H9 (cell line): Measurements from ENCODE around the gene GPC6. TPM values are rescaled to one million over a fixed set of nuclear protein-coding genes. Genes with fewer than 3 reads are reported as not detected.

Source experiments
- DNase-seq: peaks from one replicate; pipeline ENCODE4 v3.0.0-alpha.2; 2017
- H2AFZ ChIP-seq: one replicate; pipeline ENCODE4 v1.6.1; 2013; ENCODE audit warnings: mild to moderate bottlenecking, low read length, control low read depth, moderate library complexity
- H2AK5ac ChIP-seq: 2 replicates; pipeline ENCODE4 v1.6.1; 2013; ENCODE audit warnings: low read length, control low read depth, mixed read lengths; ENCODE audit not compliant: insufficient read length
- H2BK120ac ChIP-seq: one replicate; pipeline ENCODE4 v1.6.1; 2013; ENCODE audit warnings: low read depth, mild to moderate bottlenecking, low read length, control low read depth, inconsistent platforms; ENCODE audit not compliant: poor library complexity, severe bottlenecking
- H2BK12ac ChIP-seq: 2 replicates; pipeline ENCODE4 v1.6.1; 2013; ENCODE audit warnings: low read length, control low read depth, mixed read lengths, low read depth; ENCODE audit not compliant: insufficient read length
- H2BK15ac ChIP-seq: 2 replicates; pipeline ENCODE4 v1.6.1; 2013; ENCODE audit warnings: low read depth, low read length, control low read depth
- H2BK20ac ChIP-seq: one replicate; pipeline ENCODE4 v1.6.1; 2013; ENCODE audit warnings: low read depth, mild to moderate bottlenecking, low read length, control low read depth, inconsistent platforms; ENCODE audit not compliant: poor library complexity, severe bottlenecking
- H2BK5ac ChIP-seq: 2 replicates; pipeline ENCODE4 v1.6.1; 2013; ENCODE audit warnings: low read length, control low read depth, mixed read lengths; ENCODE audit not compliant: insufficient read length
- H3K14ac ChIP-seq: 2 replicates; pipeline ENCODE4 v1.6.1; 2013; ENCODE audit warnings: low read length, control low read depth; ENCODE audit not compliant: insufficient read depth
- H3K18ac ChIP-seq: 2 replicates; pipeline ENCODE4 v1.6.1; 2013; ENCODE audit warnings: low read depth, mild to moderate bottlenecking, mixed read lengths, low read length, control low read depth; ENCODE audit not compliant: insufficient read length
- H3K23ac ChIP-seq: 2 replicates; pipeline ENCODE4 v1.6.1; 2013; ENCODE audit warnings: low read length, control low read depth, mixed read lengths, low read depth; ENCODE audit not compliant: insufficient read length
- H3K23me2 ChIP-seq: 2 replicates; pipeline ENCODE4 v1.6.1; 2013; ENCODE audit warnings: low read depth, mild to moderate bottlenecking, mixed read lengths, low read length, control low read depth; ENCODE audit not compliant: insufficient read length, poor library complexity, severe bottlenecking
- H3K27ac ChIP-seq: 2 replicates; pipeline ENCODE4 v1.5.1; 2013; ENCODE audit warnings: low read length, control low read depth, mixed read lengths, low read depth; ENCODE audit not compliant: insufficient read length
- H3K27me3 ChIP-seq: 2 replicates; pipeline ENCODE4 v1.6.1; 2013; ENCODE audit warnings: low read length, control low read depth, inconsistent platforms; ENCODE audit not compliant: insufficient read depth
- H3K4ac ChIP-seq: 2 replicates; pipeline ENCODE4 v1.6.1; 2013; ENCODE audit warnings: low read depth, mild to moderate bottlenecking, control low read depth, inconsistent platforms, low read length, moderate library complexity
- H3K4me1 ChIP-seq: 2 replicates; pipeline ENCODE4 v1.6.1; 2013; ENCODE audit warnings: low read length, control low read depth, inconsistent platforms; ENCODE audit not compliant: insufficient read depth
- H3K4me2 ChIP-seq: 2 replicates; pipeline ENCODE4 v1.6.1; 2013; ENCODE audit warnings: low read length, control low read depth, mixed read lengths; ENCODE audit not compliant: insufficient read length, insufficient read depth
- H3K56ac ChIP-seq: 2 replicates; pipeline ENCODE4 v1.6.1; 2013; ENCODE audit warnings: low read depth, mild to moderate bottlenecking, mixed read lengths, low read length, control low read depth; ENCODE audit not compliant: insufficient read length
- H3K79me1 ChIP-seq: 2 replicates; pipeline ENCODE4 v1.6.1; 2013; ENCODE audit warnings: low read depth, mild to moderate bottlenecking, moderate library complexity, low read length, control low read depth, inconsistent platforms; ENCODE audit not compliant: insufficient read depth, poor library complexity, severe bottlenecking
- H3K79me2 ChIP-seq: 2 replicates; pipeline ENCODE4 v1.6.1; 2013; ENCODE audit warnings: low read length, control low read depth, inconsistent platforms; ENCODE audit not compliant: insufficient read depth
- H3K9ac ChIP-seq: 2 replicates; pipeline ENCODE4 v1.6.1; 2013; ENCODE audit warnings: low read length, control low read depth, mixed read lengths; ENCODE audit not compliant: insufficient read length; ENCODE audit errors: extremely low read depth
- H3K9me3 ChIP-seq: one replicate; pipeline ENCODE4 v1.6.1; 2013; ENCODE audit warnings: low read depth, low read length, inconsistent platforms; ENCODE audit not compliant: control insufficient read depth
- H3T11ph ChIP-seq: one replicate; pipeline ENCODE4 v1.6.1; 2013; ENCODE audit warnings: mild to moderate bottlenecking, low read length, control low read depth, inconsistent platforms
- H4K20me1 ChIP-seq: one replicate; pipeline ENCODE4 v1.6.1; 2013; ENCODE audit not compliant: control insufficient read depth, insufficient read length, insufficient read depth
- H4K5ac ChIP-seq: 2 replicates; pipeline ENCODE4 v1.6.1; 2013; ENCODE audit warnings: low read depth, mild to moderate bottlenecking, mixed read lengths, low read length, control low read depth; ENCODE audit not compliant: insufficient read length
- H4K8ac ChIP-seq: replicated peaks from 2 replicates; pipeline ENCODE4 v1.6.1; 2013; ENCODE audit warnings: low read length, control low read depth, mixed read lengths, low read depth; ENCODE audit not compliant: insufficient read length
- H4K91ac ChIP-seq: 2 replicates; pipeline ENCODE4 v1.6.1; 2013; ENCODE audit warnings: low read depth, mild to moderate bottlenecking, moderate library complexity, mixed read lengths, low read length, control low read depth; ENCODE audit not compliant: insufficient read length
- H3K27ac Mint-ChIP-seq, 3 experiments: 2 replicates in 2 of 3; 3 replicates in 1 of 3; pipeline ENCODE4 v1.8.0; 2020 to 2021; ENCODE audit warnings: mixed read lengths in 3 of 3, mild to moderate bottlenecking in 1 of 3, moderate library complexity in 1 of 3
- H3K27me3 Mint-ChIP-seq: 2 replicates; pipeline ENCODE4 v1.8.0; 2021; ENCODE audit warnings: low read depth, mild to moderate bottlenecking, moderate library complexity, mixed read lengths
- H3K36me3 Mint-ChIP-seq, 3 experiments: 2 replicates in 2 of 3; 3 replicates in 1 of 3; pipeline ENCODE4 v1.8.0; 2020 to 2021; ENCODE audit warnings: low read depth in 3 of 3, mixed read lengths in 3 of 3; ENCODE audit not compliant: insufficient read depth in 1 of 3
- H3K4me1 Mint-ChIP-seq, 2 experiments: 2 replicates each; pipeline ENCODE4 v1.8.0; 2020; ENCODE audit warnings: mixed read lengths in 2 of 2
- H3K4me3 Mint-ChIP-seq, 2 experiments: 2 replicates in 1 of 2; 3 replicates in 1 of 2; pipeline ENCODE4 v1.8.0; 2020 to 2021; ENCODE audit warnings: mild to moderate bottlenecking in 2 of 2, mixed read lengths in 2 of 2, moderate library complexity in 1 of 2
- H3K9me3 Mint-ChIP-seq, 2 experiments: 2 replicates in 1 of 2; 3 replicates in 1 of 2; pipeline ENCODE4 v1.8.0; 2020; ENCODE audit warnings: mild to moderate bottlenecking in 2 of 2, mixed read lengths in 2 of 2, moderate library complexity in 1 of 2
- CTCF ChIP-seq: fragments of 200-600 bp; sonication (generic); conservative IDR thresholded peaks from 3 replicates; pipeline ENCODE4 v1.8.0; 2021; ENCODE audit warnings: antibody characterized with exemption, mild to moderate bottlenecking
- WGBS: extraction: QIAGEN DNeasy Blood & Tissue Kit; methylation state at CpG from one replicate; pipeline ENCODE4 v1.1.7; 2013; ENCODE audit warnings: missing lambda C conversion rate, low lambda C conversion rate, mixed read lengths; ENCODE audit not compliant: insufficient read length; ENCODE audit errors: extremely low coverage; 5-methylcytosine and 5-hydroxymethylcytosine counted together
- total RNA-seq: library from RNA; stranded (reverse); gene quantifications from 2 replicates; pipeline ENCODE4 v1.2.1, GENCODE V29; 2021

The GPC6 gene
- total RNA-seq, 1 experiment from 2014 or later = 15.6 TPM

DNA sequence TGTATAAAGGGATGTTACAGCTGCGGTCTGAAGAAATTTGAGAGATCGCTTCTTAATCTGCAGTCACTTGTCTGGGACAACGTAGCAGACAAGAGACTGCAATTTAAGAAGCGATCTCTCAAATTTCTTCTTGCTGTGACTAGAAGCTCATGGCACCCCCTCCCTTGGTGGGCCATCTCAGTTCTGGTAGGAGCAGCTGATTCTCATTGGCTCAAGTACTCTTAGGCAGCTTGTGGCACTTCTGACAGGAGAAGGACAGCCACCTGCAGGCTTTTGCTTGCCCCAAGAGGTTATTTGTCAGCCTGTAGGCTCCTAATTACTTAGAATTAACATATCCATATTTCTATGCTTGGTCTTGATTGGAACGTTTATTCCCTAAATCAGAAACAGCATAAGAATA lies 749.9 kb downstream of the GPC6 start:
- H2AK5ac ChIP-seq = no peak overlapping the region
- H3K56ac ChIP-seq = no peak overlapping the region
- Mint-ChIP-seq H3K4me3 (no peak overlapping the region), H3K4me1 (peaks cover 4 to 7% of the 10 kb centered on the region in 2 experiments), H3K27me3 (no peaks in the 10 kb centered on the region), H3K9me3 (peaks cover 0 to 7% of the 10 kb centered on the region in 2 experiments; a peak in 3 of 5 replicates), H3K36me3 (peaks cover 0 to 6% (median 0%) of the 10 kb centered on the region in 3 experiments; a peak in 1 of 7 replicates), H3K27ac (no peak overlapping the region)
- no peaks in the 10 kb centered on the region for H3K27me3 ChIP-seq
- H3K9ac ChIP-seq = no peak overlapping the region
- H2BK120ac ChIP-seq = no peak overlapping the region
- no peaks in the 10 kb centered on the region for H3K4me1 ChIP-seq
- no peak overlapping the region for H2BK12ac ChIP-seq
- H2BK15ac ChIP-seq = no peak overlapping the region
- no peak overlapping the region for H3K14ac ChIP-seq
- H3K4me2 ChIP-seq = no peak overlapping the region
- WGBS = no CpG with 5 or more reads among the region's 5 CpGs
- H3T11ph ChIP-seq = no peak overlapping the region
- no peaks in the 10 kb centered on the region for H4K20me1 ChIP-seq
- H3K9me3 ChIP-seq = no peaks in the 10 kb centered on the region
- H3K4ac ChIP-seq = no peak overlapping the region
- H2BK20ac ChIP-seq = no peak overlapping the region
- H4K5ac ChIP-seq = no peak overlapping the region
- H3K27ac ChIP-seq = no peak overlapping the region
- no peaks in the 10 kb centered on the region for H3K79me2 ChIP-seq
- H3K23ac ChIP-seq = no peak overlapping the region
- no peak overlapping the region for H2BK5ac ChIP-seq
- no peak overlapping the region for H4K91ac ChIP-seq
- no peak overlapping the region for H2AFZ ChIP-seq
- no peak overlapping the region for H4K8ac ChIP-seq
- H3K23me2 ChIP-seq = no peaks in the 10 kb centered on the region
- H3K79me1 ChIP-seq = no peaks in the 10 kb centered on the region
- peak; percentile 28 for DNase-seq
- no peak overlapping the region for H3K18ac ChIP-seq
- no peak for TF ChIP-seq CTCF
